Activated B cell treated with CpG ODN at 0.5 μM for 24 hours (primary cell): Measurements from ENCODE around the gene DPEP2. TPM values are rescaled to one million over a fixed set of nuclear protein-coding genes. Genes with fewer than 3 reads are reported as not detected.
"Not testable (repeated sequence)": the region's sequence is repeated elsewhere in the genome, so short reads cannot be mapped to it uniquely, and the experiment has no call there.

ENCODE experiments used
- ATAC-seq: fragments of 200-7000 bp; cut with Tn5 transposase; one replicate; pipeline ENCODE4 v1.10.0; 2021; ENCODE audit warnings: low read depth, mild to moderate bottlenecking, moderate library complexity
- CTCF ChIA-PET: fragments of 350-600 bp; sonication (Branson Sonifier 250); formaldehyde crosslinking; loops from one replicate; lab custom pipeline; 2021; ENCODE audit warnings: antibody characterized with exemption; lab: Charles Lee
- POLR2A ChIA-PET: fragments of 350-600 bp; sonication (Branson Sonifier 250); formaldehyde crosslinking; loops from one replicate; lab custom pipeline; 2021; ENCODE audit warnings: antibody characterized with exemption; lab: Charles Lee
- DNase-seq: peaks from one replicate; pipeline ENCODE4 v3.0.0; 2022
- H3K27ac Mint-ChIP-seq: one replicate; pipeline ENCODE4 v1.8.0; 2020; ENCODE audit warnings: mixed read lengths
- H3K27me3 Mint-ChIP-seq: one replicate; pipeline ENCODE4 v1.8.0; 2021; ENCODE audit warnings: mixed read lengths
- H3K36me3 Mint-ChIP-seq: one replicate; pipeline ENCODE4 v1.8.0; 2021; ENCODE audit warnings: low read depth, mixed read lengths
- H3K4me1 Mint-ChIP-seq: one replicate; pipeline ENCODE4 v1.8.0; 2021; ENCODE audit warnings: mixed read lengths
- H3K4me3 Mint-ChIP-seq: one replicate; pipeline ENCODE4 v1.8.0; 2020; ENCODE audit warnings: mild to moderate bottlenecking, mixed read lengths
- H3K9me3 Mint-ChIP-seq: one replicate; pipeline ENCODE4 v1.8.0; 2020; ENCODE audit warnings: mixed read lengths
- intact Hi-C: fragments of 100-400 bp; cut with micrococcal nuclease; formaldehyde crosslinking; loops from one replicate; pipeline ENCODE4 v1.15.1; 2024
- total RNA-seq: library from RNA; stranded (reverse); gene quantifications from 2 replicates; pipeline ENCODE4 v1.2.3, GENCODE V29; 2022
- TF ChIP-seq, protein P1 (sequence below): fragments of 200-600 bp; IDR thresholded peaks from one replicate; pipeline ENCODE4 v1.8.0; 2022; ENCODE audit warnings: antibody characterized with exemption, mild to moderate bottlenecking

Gene DPEP2
- total RNA-seq, 1 donor from 2014 or later = 13.8 TPM

DNA sequence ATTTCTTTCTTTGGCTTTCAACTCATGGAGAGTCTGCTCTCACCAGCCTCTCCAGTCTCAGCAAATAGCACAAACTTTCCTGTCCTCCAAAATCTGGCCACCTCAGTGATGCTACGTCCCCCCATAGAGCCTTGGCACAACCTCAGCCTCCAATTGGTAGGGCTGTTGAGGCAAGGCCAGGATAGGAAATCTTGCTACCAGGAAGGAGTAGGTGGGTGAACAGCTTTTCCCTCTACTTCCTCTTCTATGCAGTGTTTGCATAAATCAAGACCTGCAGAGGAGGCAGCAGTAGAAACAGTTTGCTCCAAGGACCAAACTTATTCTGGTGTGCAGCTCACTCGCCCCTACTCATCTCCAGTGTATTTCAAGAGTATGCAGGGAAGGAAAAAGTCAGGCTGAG is 701 bp upstream of the DPEP2 start:
- H3K27ac Mint-ChIP-seq = peak overlapping the region; percentile 87
- H3K27me3 Mint-ChIP-seq = no peaks in the 10 kb centered on the region
- H3K9me3 Mint-ChIP-seq = no peaks in the 10 kb centered on the region
- TF ChIP-seq, protein P1, sequence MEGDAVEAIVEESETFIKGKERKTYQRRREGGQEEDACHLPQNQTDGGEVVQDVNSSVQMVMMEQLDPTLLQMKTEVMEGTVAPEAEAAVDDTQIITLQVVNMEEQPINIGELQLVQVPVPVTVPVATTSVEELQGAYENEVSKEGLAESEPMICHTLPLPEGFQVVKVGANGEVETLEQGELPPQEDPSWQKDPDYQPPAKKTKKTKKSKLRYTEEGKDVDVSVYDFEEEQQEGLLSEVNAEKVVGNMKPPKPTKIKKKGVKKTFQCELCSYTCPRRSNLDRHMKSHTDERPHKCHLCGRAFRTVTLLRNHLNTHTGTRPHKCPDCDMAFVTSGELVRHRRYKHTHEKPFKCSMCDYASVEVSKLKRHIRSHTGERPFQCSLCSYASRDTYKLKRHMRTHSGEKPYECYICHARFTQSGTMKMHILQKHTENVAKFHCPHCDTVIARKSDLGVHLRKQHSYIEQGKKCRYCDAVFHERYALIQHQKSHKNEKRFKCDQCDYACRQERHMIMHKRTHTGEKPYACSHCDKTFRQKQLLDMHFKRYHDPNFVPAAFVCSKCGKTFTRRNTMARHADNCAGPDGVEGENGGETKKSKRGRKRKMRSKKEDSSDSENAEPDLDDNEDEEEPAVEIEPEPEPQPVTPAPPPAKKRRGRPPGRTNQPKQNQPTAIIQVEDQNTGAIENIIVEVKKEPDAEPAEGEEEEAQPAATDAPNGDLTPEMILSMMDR = no peak
- ChIA-PET POLR2A (interaction anchor here (0.7 to 5.8 kb wide), 7 partner anchors 8 to 64 kb away, joined by 3 to 47 read pairs (median 10); partner anchors contain the start of genes DDX28, DUS2 and PSMB10), CTCF (interaction anchor here (0.5 to 1.1 kb wide), 3 partner anchors 22 to 116 kb away, joined by 3 to 4 read pairs (median 3); no protein-coding TSS in a partner anchor)
- peak overlapping the region; percentile 74 for H3K4me3 Mint-ChIP-seq
- DNase-seq = no peak
- intact Hi-C loops = loop anchor here (1.0 to 10.0 kb wide), 2 partner anchors 23 to 475 kb away; partner anchors contain the start of genes DDX28, DUS2 and RIPOR1
- peaks cover 72% of the 10 kb centered on the region for H3K4me1 Mint-ChIP-seq
- peak; percentile 27 for ATAC-seq
- peaks cover 1% of the 10 kb centered on the region for H3K36me3 Mint-ChIP-seq

DNA sequence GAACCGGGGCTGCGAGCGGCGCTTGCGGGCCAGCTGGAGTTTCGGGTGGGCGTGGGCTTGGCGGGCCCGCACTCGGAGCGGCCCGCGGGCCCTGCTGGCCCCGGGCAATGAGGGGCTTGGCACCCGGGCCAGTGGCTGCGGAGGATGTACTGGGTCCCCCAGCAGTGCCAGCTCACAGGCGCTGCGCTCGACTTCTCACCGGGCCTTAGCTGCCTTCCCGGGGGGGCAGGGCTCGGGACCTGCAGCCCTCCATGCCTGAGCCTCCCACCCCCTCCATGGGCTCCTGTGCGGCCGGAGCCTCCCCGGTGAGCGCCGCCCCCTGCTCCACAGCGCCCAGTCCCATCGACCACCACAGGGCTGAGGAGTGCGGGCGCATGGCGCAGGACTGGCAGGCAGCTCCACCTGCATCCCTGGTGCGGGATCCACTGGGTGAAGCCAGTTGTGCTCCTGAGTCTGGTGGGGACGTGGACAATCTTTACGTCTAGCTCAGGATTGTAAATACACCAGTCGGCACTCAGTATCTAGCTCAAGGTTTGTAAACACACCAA is 979 bp downstream of the DPEP2 start:
- not testable (repeated sequence) for H3K9me3 Mint-ChIP-seq

DNA sequence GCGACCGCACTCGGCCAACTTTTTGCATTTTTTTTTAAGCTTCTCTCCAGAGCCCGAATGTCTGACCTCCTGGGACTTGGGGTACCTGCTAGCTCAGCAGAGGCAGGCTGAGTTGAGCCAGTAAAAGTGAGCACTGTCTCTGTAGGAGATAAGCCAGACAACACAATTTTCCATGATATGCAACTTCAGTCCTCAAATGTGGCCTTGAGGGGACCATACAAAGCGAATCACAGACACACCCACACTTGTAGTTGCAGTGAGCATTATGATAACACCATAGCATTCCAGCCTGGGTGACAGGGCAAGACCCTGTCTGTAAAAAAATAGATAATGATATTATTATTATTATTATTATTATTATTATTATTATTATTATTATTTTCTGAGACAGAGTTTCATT is 2.6 kb downstream of the DPEP2 start:
- POLR2A ChIA-PET = interaction anchor here (2.3 to 4.6 kb wide), 3 partner anchors 9 to 41 kb away, joined by 17 to 28 read pairs (median 26); partner anchors contain the start of genes DDX28 and DUS2
- no peaks in the 10 kb centered on the region for H3K9me3 Mint-ChIP-seq
- H3K36me3 Mint-ChIP-seq = peaks cover 4% of the 10 kb centered on the region
- ATAC-seq (no peak), DNase-seq (no peak)
- H3K4me3 Mint-ChIP-seq = no peak overlapping the region
- intact Hi-C loops = loop anchor here (10.0 kb wide), 1 partner anchor 472 kb away; the partner anchor contains the start of gene RIPOR1
- peak overlapping the region; percentile 74 for H3K27ac Mint-ChIP-seq
- TF ChIP-seq, protein P1 = no peak
- CTCF ChIA-PET = interaction anchor here (1.0 kb wide), 1 partner anchor 16 kb away, joined by 3 read pairs; no protein-coding TSS in a partner anchor
- H3K27me3 Mint-ChIP-seq = no peaks in the 10 kb centered on the region
- peaks cover 88% of the 10 kb centered on the region for H3K4me1 Mint-ChIP-seq

More for the DNA sequence above, 979 bp downstream of the DPEP2 start:
- ChIA-PET CTCF (interaction anchor here (1.7 to 1.8 kb wide), 2 partner anchors 25 to 42 kb away, joined by 5 to 7 read pairs; partner anchors contain the start of genes DDX28 and DUS2), POLR2A (interaction anchor here (0.6 to 5.8 kb wide), 11 partner anchors 10 to 498 kb away, joined by 3 to 47 read pairs (median 7); partner anchors contain the start of genes DDX28, DUS2, NFATC3 and PSMB10)
- Mint-ChIP-seq H3K27ac (peak overlapping the region; percentile 87), H3K4me3 (peak overlapping the region; percentile 74), H3K4me1 (peaks cover 79% of the 10 kb centered on the region)
- intact Hi-C loops = loop anchor here (10.0 kb wide), 1 partner anchor 474 kb away; the partner anchor contains the start of gene RIPOR1
- not testable (repeated sequence) for H3K36me3 Mint-ChIP-seq, H3K27me3 Mint-ChIP-seq, ATAC-seq, DNase-seq

- intact Hi-C loops = loop anchor here (10.0 kb wide), 1 partner anchor 471 kb away; the partner anchor contains the start of gene RIPOR1
- ATAC-seq (peak; percentile 43), DNase-seq (peak; percentile 50)
- H3K9me3 Mint-ChIP-seq = no peaks in the 10 kb centered on the region
- TF ChIP-seq, protein P1 = no peak
- no peaks in the 10 kb centered on the region for H3K27me3 Mint-ChIP-seq
- H3K27ac Mint-ChIP-seq = peak overlapping the region; percentile 98
- ChIA-PET CTCF (interaction anchor here (0.6 to 2.0 kb wide), 5 partner anchors 10 to 79 kb away, joined by 3 to 17 read pairs (median 4); partner anchors contain the start of gene PSMB10), POLR2A (interaction anchor here (0.5 to 4.6 kb wide), 11 partner anchors 8 to 85 kb away, joined by 3 to 28 read pairs (median 4); partner anchors contain the start of genes DDX28, DUS2 and PSMB10)
- peak overlapping the region; percentile 77 for H3K4me3 Mint-ChIP-seq
- H3K4me1 Mint-ChIP-seq = peaks cover 80% of the 10 kb centered on the region
- peaks cover 6% of the 10 kb centered on the region for H3K36me3 Mint-ChIP-seq
Observed at GRCh38 chr16:67995423-67995822, 3.9 kb downstream of the DPEP2 start.

DNA sequence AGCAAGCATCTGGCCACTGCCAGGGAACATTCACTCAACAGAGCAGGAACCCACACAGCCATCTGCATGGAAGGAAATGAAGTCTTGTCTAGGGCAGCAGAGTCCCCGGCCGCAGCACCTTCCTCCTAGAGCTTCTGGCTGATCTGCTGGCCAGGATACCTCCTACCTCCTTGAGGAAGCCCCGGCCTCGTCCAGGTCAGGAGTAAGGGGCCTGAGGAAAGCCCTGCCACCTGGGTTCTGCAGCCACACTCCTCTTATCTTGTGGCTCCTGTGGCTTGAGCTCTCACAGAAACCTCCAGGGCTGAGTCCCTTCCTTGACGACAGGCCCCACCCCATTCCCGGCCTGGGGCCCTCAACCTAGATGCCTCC is 5.3 kb downstream of the DPEP2 start:
- intact Hi-C loops = loop anchor here (5.0 to 10.0 kb wide), 2 partner anchors 327 to 469 kb away; partner anchors contain the start of genes C16orf86, ENKD1 and RIPOR1
- ATAC-seq = peak; percentile 6
- not testable (repeated sequence) for H3K9me3 Mint-ChIP-seq, DNase-seq, H3K36me3 Mint-ChIP-seq, H3K27me3 Mint-ChIP-seq
- Mint-ChIP-seq H3K4me1 (peaks cover 79% of the 10 kb centered on the region), H3K27ac (peak overlapping the region; percentile 98), H3K4me3 (peak overlapping the region; percentile 77)
- ChIA-PET CTCF (interaction anchor here (0.8 to 2.0 kb wide), 7 partner anchors 8 to 51 kb away, joined by 3 to 17 read pairs (median 5); partner anchors contain the start of genes DDX28 and DUS2), POLR2A (interaction anchor here (0.6 to 4.6 kb wide), 9 partner anchors 11 to 81 kb away, joined by 3 to 28 read pairs (median 4); partner anchors contain the start of genes DDX28, DUS2, PSMB10 and SLC12A4)
